HTR-8/SVneo (cell line): ENCODE data around the gene BICC1.

Experiments used
- DNase-seq: peaks from one replicate; pipeline ENCODE4 v3.0.0; 2011; ENCODE audit warnings: low spot score, mixed read lengths; ENCODE audit not compliant: insufficient read length
- FAIRE-seq: peaks from 2 replicates; lab custom pipeline; 2011; peaks lifted over from hg19 to GRCh38; lab: Jason Lieb, UNC

BICC1 gene

GRCh38 chr10:58667658-58668310 lies 155.1 kb downstream of the BICC1 start:
- no peak for FAIRE-seq

GRCh38 chr10:58672845-58673244 lies 160.2 kb downstream of the BICC1 start:
- FAIRE-seq (no peak), DNase-seq (no peak)

More at GRCh38 chr10:58667658-58668310, 155.1 kb downstream of the BICC1 start:
- no peak for DNase-seq

GRCh38 chr10:58674251-58674650 lies 161.6 kb downstream of the BICC1 start:
- DNase-seq (no peak), FAIRE-seq (no peak)

DNA sequence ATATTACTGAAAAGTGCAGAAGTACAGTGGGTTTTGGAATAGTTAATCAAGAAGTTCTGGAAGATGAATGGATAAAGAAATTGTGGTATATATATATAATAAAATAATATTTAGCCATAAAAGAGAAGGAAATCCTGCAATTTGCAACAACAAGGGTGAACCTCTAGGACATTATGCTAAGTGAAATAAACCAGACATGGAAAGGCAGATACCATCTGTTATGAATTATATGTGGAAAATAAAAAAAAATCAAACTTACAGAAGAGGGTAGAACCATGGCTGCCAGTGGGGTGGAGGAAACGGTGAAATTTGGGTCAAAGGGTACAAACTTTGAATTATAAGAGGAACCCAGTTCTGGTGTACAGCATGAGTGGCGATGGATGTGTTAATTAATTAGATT lies 162.6 kb downstream of the BICC1 start:
- no peak for FAIRE-seq
- DNase-seq: no peak

- FAIRE-seq (no peak), DNase-seq (no peak)
These were observed 178.9 kb downstream of the BICC1 start for GRCh38 chr10:58691528-58691927.

- FAIRE-seq (no peak), DNase-seq (no peak)
These were observed 181.2 kb downstream of the BICC1 start for GRCh38 chr10:58693919-58694318.

DNA sequence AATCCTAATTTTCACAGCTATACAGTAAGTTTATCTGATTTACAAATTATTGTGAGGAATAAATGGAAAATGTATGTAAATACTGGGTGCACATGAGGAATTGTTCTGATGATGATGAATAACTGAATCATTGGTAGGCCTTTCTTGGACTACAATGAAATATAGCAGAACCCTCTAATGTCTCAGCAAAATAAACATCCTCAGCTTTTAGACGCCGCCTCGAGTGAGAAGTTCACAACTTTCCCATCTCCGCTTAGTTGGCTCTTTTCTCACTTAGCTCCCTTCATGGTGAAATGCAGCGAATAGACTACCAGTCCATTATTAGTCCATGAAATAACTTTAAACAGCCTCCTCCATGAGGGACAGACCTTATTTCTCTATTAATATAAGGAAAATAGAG lies 182.3 kb downstream of the BICC1 start:
- FAIRE-seq (no peak), DNase-seq (no peak)

DNA sequence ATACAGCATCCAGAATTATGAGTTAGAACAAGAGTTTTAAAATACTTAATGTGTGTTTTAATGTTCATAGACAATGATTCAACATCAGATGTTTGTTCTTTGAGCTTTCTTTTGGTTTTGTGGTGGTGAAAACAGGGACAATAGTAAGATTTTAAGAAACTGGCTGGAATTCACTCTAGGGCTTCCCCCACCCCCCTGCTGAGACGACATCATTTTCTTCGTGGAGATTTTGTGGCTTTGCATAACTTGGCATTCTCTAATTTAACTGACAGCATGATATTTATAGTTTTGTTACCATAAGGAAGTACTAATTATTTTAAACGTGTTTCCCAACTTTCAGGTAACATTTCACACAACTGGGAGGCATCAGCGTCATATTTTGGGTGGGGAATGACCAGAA lies 184.1 kb downstream of the BICC1 start:
- FAIRE-seq: no peak

GRCh38 chr10:58697691-58698090 lies 185.0 kb downstream of the BICC1 start:
- DNase-seq (no peak), FAIRE-seq (no peak)

More for the DNA sequence above, 184.1 kb downstream of the BICC1 start:
- no peak for DNase-seq

DNA sequence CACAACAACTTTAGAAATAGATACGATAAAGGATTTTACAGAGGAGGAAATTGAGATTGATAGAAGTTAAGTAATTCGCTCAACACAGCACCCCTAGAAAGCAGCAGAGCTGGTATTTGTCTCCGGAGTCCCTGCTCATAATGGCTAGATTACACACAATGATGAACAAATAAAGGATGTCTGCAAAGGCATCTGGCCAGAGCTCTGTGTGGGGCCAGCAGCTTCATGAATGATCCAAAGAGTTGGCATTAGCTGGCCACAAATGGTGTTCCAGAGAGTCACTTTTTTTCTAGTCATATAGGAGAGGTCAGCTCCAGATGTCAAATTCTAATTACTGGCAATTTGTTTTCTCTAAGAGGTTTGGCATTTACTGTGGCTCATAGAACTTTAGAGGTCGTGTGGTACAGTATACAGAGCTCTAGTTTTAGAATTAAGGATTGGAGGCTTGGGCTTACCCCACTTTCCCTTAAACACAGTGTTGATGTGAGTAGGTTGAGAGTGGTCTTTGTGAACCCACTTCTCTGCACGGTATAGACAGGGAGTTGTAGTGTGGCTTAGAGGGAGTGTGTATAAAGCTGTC lies 186.2 kb downstream of the BICC1 start:
- FAIRE-seq (no peak), DNase-seq (no peak)

- no peak for FAIRE-seq
- no peak for DNase-seq
These were observed 187.9 kb downstream of the BICC1 start for GRCh38 chr10:58700591-58700990.

DNA sequence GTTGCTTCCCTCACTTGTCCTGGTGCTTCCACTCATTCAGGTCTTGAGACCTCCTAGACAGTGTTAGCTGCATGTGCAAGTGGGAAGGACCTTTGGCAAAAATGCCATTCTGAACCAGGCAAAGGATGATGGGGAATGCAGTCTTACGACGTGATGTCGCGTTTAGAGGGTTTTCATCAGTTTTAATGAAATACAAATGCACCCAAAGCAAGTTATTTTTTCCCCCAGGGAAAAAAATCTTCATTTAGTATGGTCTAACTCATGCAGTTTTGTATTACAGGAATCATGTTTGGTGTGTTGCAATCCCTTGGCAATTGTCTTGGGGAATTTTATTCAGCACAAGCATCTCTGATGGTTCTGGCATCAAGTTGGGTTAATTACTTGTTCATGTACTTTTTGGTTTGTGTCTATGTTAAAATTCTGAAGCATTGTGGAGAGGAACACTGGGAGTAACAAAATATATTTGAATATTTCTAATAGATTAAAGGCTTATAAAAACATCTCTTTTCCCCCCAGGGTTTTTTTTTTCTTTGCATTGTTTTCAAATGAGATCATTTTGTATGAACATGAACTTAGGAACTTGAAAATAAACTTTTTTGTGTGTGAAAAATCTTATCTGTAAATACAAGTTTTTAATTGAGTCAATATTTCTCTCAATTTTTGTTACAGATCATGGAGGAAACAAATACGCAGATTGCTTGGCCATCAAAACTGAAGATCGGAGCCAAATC lies 188.9 kb downstream of the BICC1 start:
- no peak for FAIRE-seq
- peak; percentile 8 for DNase-seq

DNA sequence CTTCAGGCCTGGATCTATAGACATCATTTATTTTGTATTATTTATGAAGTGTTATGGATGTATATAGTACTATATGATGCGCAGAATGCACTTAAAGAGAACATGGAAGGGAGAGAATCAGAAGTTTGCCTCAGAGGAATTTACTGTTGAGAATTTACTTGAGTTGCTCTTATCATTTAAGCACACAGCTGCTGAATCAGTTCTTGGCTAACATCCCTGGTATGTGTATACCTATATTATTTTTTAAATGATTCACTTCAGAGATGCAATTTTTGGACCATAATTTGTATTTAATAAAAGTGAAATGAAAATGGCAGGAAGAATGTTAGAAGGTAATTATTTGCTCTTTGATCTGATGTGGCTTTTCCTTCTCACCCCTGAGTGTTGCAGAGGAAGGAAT lies 191.6 kb downstream of the BICC1 start:
- DNase-seq (no peak), FAIRE-seq (no peak)

DNA sequence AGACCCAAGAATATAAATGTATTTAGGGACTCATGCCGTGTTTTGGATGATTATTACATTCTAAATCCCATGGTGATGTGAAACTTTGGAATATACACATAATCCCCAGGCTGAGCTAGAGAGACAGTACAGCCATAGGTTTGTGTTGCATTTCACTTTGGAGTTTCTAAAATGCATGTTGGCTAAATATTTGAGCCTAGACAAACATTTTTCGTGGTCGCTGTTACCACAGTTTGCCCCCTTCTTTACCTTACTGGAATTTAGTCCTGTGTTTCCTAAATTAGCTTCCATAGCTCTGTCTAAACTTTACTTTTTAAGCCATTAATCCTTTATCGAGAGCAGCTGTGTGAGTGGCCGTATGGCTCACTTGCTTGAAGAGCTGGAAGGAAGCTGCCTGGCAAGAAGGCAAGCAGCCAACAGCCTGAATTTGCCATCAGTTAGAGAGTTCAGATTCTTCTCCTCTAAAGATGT lies 192.0 kb downstream of the BICC1 start:
- DNase-seq: no peak

GRCh38 chr10:58706836-58707235 lies 194.2 kb downstream of the BICC1 start:
- no peak for FAIRE-seq
- no peak for DNase-seq

More for the DNA sequence above, 192.0 kb downstream of the BICC1 start:
- FAIRE-seq: no peak

- FAIRE-seq (no peak), DNase-seq (no peak)
These were observed 199.5 kb downstream of the BICC1 start for GRCh38 chr10:58712141-58712540.

- DNase-seq (no peak), FAIRE-seq (no peak)
These were observed 200.3 kb downstream of the BICC1 start for GRCh38 chr10:58712982-58713381.

DNA sequence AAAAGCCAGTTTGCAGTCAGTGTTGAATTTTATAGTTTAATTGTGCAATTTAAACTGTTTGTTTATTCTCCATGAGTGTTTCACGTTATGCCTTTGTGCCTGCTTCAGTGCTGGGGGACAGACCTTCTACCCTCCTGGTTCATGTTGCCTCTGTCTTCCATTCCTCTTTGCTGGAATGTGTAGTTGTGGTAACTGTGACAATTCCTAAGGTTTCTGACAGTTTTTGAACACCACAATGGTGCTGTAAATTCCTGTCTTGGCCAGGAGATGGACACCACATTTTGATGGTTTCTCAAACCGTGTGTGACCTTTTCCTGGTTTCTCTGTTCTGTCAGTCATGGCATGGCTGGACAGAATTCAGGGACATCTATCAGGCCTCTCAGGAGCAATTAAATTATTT lies 201.7 kb downstream of the BICC1 start:
- DNase-seq (no peak), FAIRE-seq (no peak)

GRCh38 chr10:58715061-58715460 lies 202.4 kb downstream of the BICC1 start:
- no peak for FAIRE-seq

DNA sequence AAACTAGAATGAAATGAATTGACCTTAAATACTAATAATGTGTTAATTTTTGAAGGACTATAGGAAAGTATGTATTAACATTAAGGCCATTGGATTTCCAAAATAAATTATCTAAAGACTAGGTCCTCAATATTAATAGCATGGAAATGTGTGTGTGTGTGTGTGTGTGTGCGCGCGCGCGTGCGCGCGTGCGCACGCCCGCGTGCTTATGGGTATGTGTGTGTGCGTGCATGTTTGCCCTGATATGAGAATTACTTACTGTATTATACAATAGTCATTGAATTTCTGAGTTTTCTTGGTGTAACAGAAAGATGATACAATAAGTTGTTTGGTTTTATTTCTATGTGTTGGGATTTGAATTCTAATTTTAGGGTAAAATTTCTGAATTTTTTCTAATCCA lies 205.9 kb downstream of the BICC1 start:
- DNase-seq (no peak), FAIRE-seq (no peak)

More at GRCh38 chr10:58715061-58715460, 202.4 kb downstream of the BICC1 start:
- no peak for DNase-seq

GRCh38 chr10:58721601-58722281 lies 209.1 kb downstream of the BICC1 start:
- DNase-seq (no peak), FAIRE-seq (no peak)
